ENCODE results near the gene TMEM108. TPM values are rescaled to one million over a fixed set of nuclear protein-coding genes. Genes with fewer than 3 reads are reported as not detected.

The TMEM108 gene
- polyA plus RNA-seq, 1 of the 3 experiments (the other 2 are of a cell fraction) = 8.6 TPM

- Histone ChIP-seq H3K79me2 (ENCODE audit: insufficient read depth) (no peaks in the 10 kb centered on the region), H4K20me1 (ENCODE audit: insufficient read depth) (no peaks in the 10 kb centered on the region), H3K27me3 (ENCODE audit: insufficient read depth) (no peaks in the 10 kb centered on the region), H3K9ac (no peak overlapping the region), H3K4me2 (no peak overlapping the region), H3K4me1 (ENCODE audit: control insufficient read depth in 1 of 2, insufficient read depth in 2 of 2, low read depth in 1 of 2, low read length in 1 of 2) (peaks cover 0 to 9% of the 10 kb centered on the region in 2 experiments; a peak in 1 of 4 replicates), H3K27ac (ENCODE audit: low read depth in 2 of 2, low read length in 1 of 2) (no peak overlapping the region), H3F3A (replicated peaks; ENCODE audit: insufficient read depth) (no peaks in the 10 kb centered on the region), H2AFZ (ENCODE audit: low read depth) (no peak overlapping the region), H3K36me3 (replicated peaks in 1 of 2; ENCODE audit: control insufficient read depth in 1 of 2, insufficient read depth in 2 of 2, low read length in 1 of 2) (no peaks in the 10 kb centered on the region), H3K9me2 (no peaks in the 10 kb centered on the region), H3K9me3 (no peaks in the 10 kb centered on the region), H3K4me3 (ENCODE audit: low read depth in 2 of 2, low read length in 1 of 2) (no peak overlapping the region)
- 73% methylated on average over 3 of the region's 3 CpGs for WGBS (ENCODE audit: low lambda C conversion rate)
- no peak for TF ChIP-seq MEF2A (IDR thresholded peaks at IDR 0.05; ENCODE audit: borderline replicate concordance, low read depth)
- TF ChIP-seq GATA2 (CRISPR knock-in tag; IDR thresholded peaks at IDR 0.05) = no peak
- TF ChIP-seq TEAD4 (IDR thresholded peaks at IDR 0.05; ENCODE audit: borderline replicate concordance, insufficient read depth) = no peak
- no peak for TF ChIP-seq USF2 (IDR thresholded peaks at IDR 0.05; ENCODE audit: borderline replicate concordance, low read depth, low read length)
- TF ChIP-seq CHD2 (IDR thresholded peaks at IDR 0.05; ENCODE audit: low read length, partially characterized antibody) = no peak
- TF ChIP-seq CTCF (IDR thresholded peaks at IDR 0.05) = no peak
- no peak for TF ChIP-seq FOXM1 (IDR thresholded peaks at IDR 0.05; ENCODE audit: low read depth)
- TF ChIP-seq ELF1 (IDR thresholded peaks at IDR 0.05) = no peak
- TF ChIP-seq RFX5 (IDR thresholded peaks at IDR 0.05; ENCODE audit: low read length) = no peak
- TF ChIP-seq NRF1 (IDR thresholded peaks at IDR 0.05; ENCODE audit: low read depth, low read length) = no peak
- no peak for TF ChIP-seq FOXJ3 (CRISPR knock-in tag; IDR thresholded peaks at IDR 0.05)
- TF ChIP-seq PBX3 (IDR thresholded peaks at IDR 0.05) = no peak
- TF ChIP-seq MXI1 (IDR thresholded peaks at IDR 0.05; ENCODE audit: low read depth, low read length) = no peak
- TF ChIP-seq SMC3 (IDR thresholded peaks at IDR 0.05; ENCODE audit: low read depth, low read length) = no peak
- no peak for TF ChIP-seq GABPA (IDR thresholded peaks at IDR 0.05; ENCODE audit: low read depth)
- no peak for TF ChIP-seq USF1 (IDR thresholded peaks at IDR 0.05; ENCODE audit: borderline replicate concordance, low read depth)
- TF ChIP-seq MAX (IDR thresholded peaks at IDR 0.05; ENCODE audit: low read depth) = no peak
- TF ChIP-seq REST (IDR thresholded peaks at IDR 0.05; ENCODE audit: low read depth, low read length) = no peak
- no peak for TF ChIP-seq RCOR1 (IDR thresholded peaks at IDR 0.05; ENCODE audit: low read length)
- no peak for TF ChIP-seq NFIC (IDR thresholded peaks at IDR 0.05; ENCODE audit: borderline replicate concordance)
- DNase-seq = no peak
- ChIA-PET CTCF (interaction anchor here (0.7 kb wide), 1 partner anchor 12 kb away, joined by 3 read pairs; no protein-coding TSS in a partner anchor), POLR2A (no interaction called here)
Measured at GRCh38 chr3:133079621-133080020, 41.4 kb downstream of the TMEM108 start.

All from SK-N-SH (cell line).